ENCODE measurements around the gene HMX1.

GRCh38 chr4:8886612-8887406 lies 15.2 kb upstream of the HMX1 start:
- peak in 1 of 2 donors; percentile 19 for TF ChIP-seq CTCF (IDR thresholded peaks at IDR 0.05; ENCODE audit: extremely low read depth in 1 of 2, insufficient read depth in 1 of 2, low read depth in 1 of 2, low read length in 2 of 2)
- no peak for TF ChIP-seq EZH2 (IDR thresholded peaks at IDR 0.05; ENCODE audit: borderline replicate concordance, low read depth, low read length, severe bottlenecking)
- no peak for TF ChIP-seq GATA2 (IDR thresholded peaks at IDR 0.05; ENCODE audit: insufficient read depth, insufficient read length, low read depth, low read length)
